GM23248 (cell line): ENCODE measurements around the gene CD3D. TPM values are rescaled to one million over a fixed set of nuclear protein-coding genes. Genes with fewer than 3 reads are reported as not detected.

ENCODE experiments used
- DNase-seq: peaks from one replicate; pipeline ENCODE4 v3.0.0-alpha.2; 2015
- H2AFZ ChIP-seq: fragments of 200-600 bp; sonication (generic); 2 replicates; pipeline ENCODE4 v1.6.1; 2016; ENCODE audit warnings: antibody characterized with exemption
- H3F3A ChIP-seq: fragments of 200-600 bp; sonication (generic); 2 replicates; pipeline ENCODE4 v1.6.1; 2016; ENCODE audit warnings: mild to moderate bottlenecking, antibody characterized with exemption, mixed run types; ENCODE audit not compliant: insufficient read depth
- H3K27ac ChIP-seq: fragments of 200-600 bp; sonication (generic); 2 replicates; pipeline ENCODE4 v1.5.1; 2016; ENCODE audit warnings: mild to moderate bottlenecking
- H3K27me3 ChIP-seq: fragments of 200-600 bp; sonication (generic); replicated peaks from 2 replicates; pipeline ENCODE4 v1.6.1; 2016; ENCODE audit warnings: mild to moderate bottlenecking; ENCODE audit not compliant: insufficient read depth
- H3K36me3 ChIP-seq: fragments of 200-600 bp; sonication (generic); 2 replicates; pipeline ENCODE4 v1.6.1; 2016; ENCODE audit warnings: low read depth, mild to moderate bottlenecking
- H3K4me1 ChIP-seq: fragments of 200-600 bp; sonication (generic); 2 replicates; pipeline ENCODE4 v1.6.1; 2016; ENCODE audit warnings: mild to moderate bottlenecking; ENCODE audit not compliant: insufficient read depth
- H3K4me2 ChIP-seq: fragments of 200-600 bp; sonication (generic); one replicate; pipeline ENCODE4 v1.6.1; 2016; ENCODE audit warnings: mild to moderate bottlenecking; ENCODE audit not compliant: unreplicated experiment
- H3K4me3 ChIP-seq: fragments of 200-600 bp; sonication (generic); 2 replicates; pipeline ENCODE4 v1.5.1; 2016; ENCODE audit warnings: mild to moderate bottlenecking
- H3K79me2 ChIP-seq: fragments of 200-600 bp; sonication (generic); 2 replicates; pipeline ENCODE4 v1.6.1; 2016; ENCODE audit warnings: mild to moderate bottlenecking; ENCODE audit not compliant: insufficient read depth
- H3K9ac ChIP-seq: fragments of 200-600 bp; sonication (generic); 2 replicates; pipeline ENCODE4 v1.6.1; 2016; ENCODE audit warnings: mild to moderate bottlenecking
- H3K9me2 ChIP-seq: fragments of 200-600 bp; sonication (generic); 2 replicates; pipeline ENCODE4 v1.6.1; 2016; ENCODE audit warnings: mixed run types, mild to moderate bottlenecking, moderate library complexity; ENCODE audit not compliant: insufficient read depth
- H3K9me3 ChIP-seq: fragments of 200-600 bp; sonication (generic); one replicate; pipeline ENCODE4 v1.6.1; 2017; ENCODE audit warnings: low read depth
- H4K20me1 ChIP-seq: fragments of 200-600 bp; sonication (generic); 2 replicates; pipeline ENCODE4 v1.6.0; 2016; ENCODE audit not compliant: insufficient read depth
- EZH2 ChIP-seq: fragments of 200-600 bp; sonication (generic); IDR thresholded peaks from 2 replicates; pipeline ENCODE4 v1.6.1; 2018; ENCODE audit warnings: antibody characterized with exemption, mild to moderate bottlenecking; ENCODE audit not compliant: insufficient read depth, poor library complexity, severe bottlenecking
- EZH2phosphoT487 ChIP-seq: fragments of 200-600 bp; sonication (generic); IDR thresholded peaks from 2 replicates; pipeline ENCODE4 v1.6.1; 2018; ENCODE audit warnings: antibody characterized with exemption, moderate library complexity, mild to moderate bottlenecking, low read depth; ENCODE audit not compliant: insufficient read depth
- WGBS, 2 experiments: methylation state at CpG; one replicate each; pipeline ENCODE4 v1.1.6; 2015 to 2017; ENCODE audit warnings: low lambda C conversion rate in 2 of 2, low coverage in 1 of 2; ENCODE audit errors: missing lambda C conversion rate in 2 of 2; 5-methylcytosine and 5-hydroxymethylcytosine counted together
- in situ Hi-C: fragments of 300-500 bp; cut with MboI; formaldehyde crosslinking; loops from 2 replicates; pipeline ENCODE4 v1.15.0; 2020
- polyA plus RNA-seq: library from polyadenylated mRNA; unstranded; fragments of >200 nt; fragmentation: Nextera tagmentation; extraction: Ambion mirVana; gene quantifications from 2 replicates; pipeline ENCODE4 v1.2.1, GENCODE V29; 2016
- total RNA-seq: library from RNA; depleted of rRNA; stranded (reverse); fragments of >200 nt; shearing (Covaris generic); gene quantifications from 2 replicates; pipeline ENCODE4 v1.2.3, GENCODE V29; 2014

Gene CD3D
- total and polyA plus RNA-seq, 2 experiments from 2014 or later, result not detected

GRCh38 chr11:118306556-118306955 is 35.9 kb downstream of the CD3D start:
- 26 to 48% methylated on average over 2 of the region's 2 CpGs for WGBS, 2 experiments
- in situ Hi-C loops, result no loop called here
- Histone ChIP-seq H3K4me2 (no peak overlapping the region), H4K20me1 (no peaks in the 10 kb centered on the region), H3K79me2 (no peaks in the 10 kb centered on the region), H3K27me3 (peaks cover 25% of the 10 kb centered on the region; the same call in 1 of the 2 replicates), H3K9me2 (no peaks in the 10 kb centered on the region), H3K9ac (no peak overlapping the region), H2AFZ (no peak overlapping the region), H3K4me3 (no peak overlapping the region), H3K27ac (no peak overlapping the region), H3K9me3 (no peaks in the 10 kb centered on the region), H3K4me1 (no peaks in the 10 kb centered on the region), H3K36me3 (no peaks in the 10 kb centered on the region), H3F3A (no peaks in the 10 kb centered on the region)
- TF ChIP-seq EZH2phosphoT487, result no peak
- TF ChIP-seq EZH2, result no peak
- peak; percentile 6 for DNase-seq

- TF ChIP-seq EZH2, result no peak
- TF ChIP-seq EZH2phosphoT487, result no peak
These were observed 36.8 kb downstream of the CD3D start for GRCh38 chr11:118305726-118306125.

GRCh38 chr11:118304568-118305248 is 37.8 kb downstream of the CD3D start, which contains the start of gene CD3E:
TSS of gene CD3E (plus strand) at chr11:118304730. CDS start at chr11:118304953, 223 bp downstream.
- no peaks in the 10 kb centered on the region for H3K79me2 ChIP-seq
- TF ChIP-seq EZH2 (no peak), EZH2phosphoT487 (no peak)
- DNase-seq, result no peak
- H2AFZ ChIP-seq, result no peak within 1 kb of the TSS
- no peaks in the 10 kb centered on the region for H3K36me3 ChIP-seq
- no peak within 1 kb of the TSS for H3K9ac ChIP-seq
- no peaks in the 10 kb centered on the region for H3K4me1 ChIP-seq
- no peaks in the 10 kb centered on the region for H4K20me1 ChIP-seq
- H3K9me2 ChIP-seq, result no peaks in the 10 kb centered on the region
- H3K4me3 ChIP-seq, result no peak within 1 kb of the TSS
- in situ Hi-C loops, result no loop called here
- no peaks in the 10 kb centered on the region for H3K9me3 ChIP-seq
- peaks cover 11% of the 10 kb centered on the region; the same call in 1 of the 2 replicates for H3K27me3 ChIP-seq
- H3K27ac ChIP-seq, result no peak within 1 kb of the TSS
- WGBS, 2 experiments, result 49 to 53% methylated on average over 8 of the region's 8 CpGs
- no peak within 1 kb of the TSS for H3K4me2 ChIP-seq
- H3F3A ChIP-seq, result no peaks in the 10 kb centered on the region

More at GRCh38 chr11:118305726-118306125, 36.8 kb downstream of the CD3D start:
- in situ Hi-C loops, result no loop called here
- Histone ChIP-seq H3K27ac (no peak overlapping the region), H3K4me2 (no peak overlapping the region), H3K9me3 (no peaks in the 10 kb centered on the region), H3F3A (no peaks in the 10 kb centered on the region), H3K9ac (no peak overlapping the region), H4K20me1 (no peaks in the 10 kb centered on the region), H3K9me2 (no peaks in the 10 kb centered on the region), H3K27me3 (peaks cover 17% of the 10 kb centered on the region; the same call in 1 of the 2 replicates), H2AFZ (no peak overlapping the region), H3K4me3 (no peak overlapping the region), H3K4me1 (no peaks in the 10 kb centered on the region), H3K36me3 (no peaks in the 10 kb centered on the region), H3K79me2 (no peaks in the 10 kb centered on the region)
- WGBS, 2 experiments, result 47 to 50% methylated on average over 8 of the region's 8 CpGs
- no peak for DNase-seq

DNA sequence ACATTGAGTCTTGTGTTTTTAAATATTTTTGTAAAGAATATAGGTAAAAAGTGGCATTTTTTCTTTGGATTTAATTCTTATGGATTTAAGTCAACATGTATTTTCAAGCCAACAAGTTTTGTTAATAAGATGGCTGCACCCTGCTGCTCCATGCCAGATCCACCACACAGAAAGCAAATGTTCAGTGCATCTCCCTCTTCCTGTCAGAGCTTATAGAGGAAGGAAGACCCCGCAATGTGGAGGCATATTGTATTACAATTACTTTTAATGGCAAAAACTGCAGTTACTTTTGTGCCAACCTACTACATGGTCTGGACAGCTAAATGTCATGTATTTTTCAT is 38.3 kb downstream of the CD3D start:
- Histone ChIP-seq H3F3A (no peaks in the 10 kb centered on the region), H3K4me3 (no peak overlapping the region), H3K9me3 (no peaks in the 10 kb centered on the region), H3K4me2 (no peak overlapping the region), H2AFZ (no peak overlapping the region), H3K9ac (no peak overlapping the region), H3K9me2 (no peaks in the 10 kb centered on the region), H3K27ac (no peak overlapping the region), H3K79me2 (no peaks in the 10 kb centered on the region), H3K36me3 (no peaks in the 10 kb centered on the region), H3K4me1 (no peaks in the 10 kb centered on the region), H4K20me1 (no peaks in the 10 kb centered on the region), H3K27me3 (peaks cover 11% of the 10 kb centered on the region; the same call in 1 of the 2 replicates)
- DNase-seq, result no peak
- 57 to 67% methylated on average over 1 of the region's 1 CpG for WGBS, 2 experiments
- no peak for TF ChIP-seq EZH2phosphoT487
- TF ChIP-seq EZH2, result no peak
- in situ Hi-C loops, result no loop called here
